ENCODE data around the gene KCNJ11.

The KCNJ11 gene

DNA sequence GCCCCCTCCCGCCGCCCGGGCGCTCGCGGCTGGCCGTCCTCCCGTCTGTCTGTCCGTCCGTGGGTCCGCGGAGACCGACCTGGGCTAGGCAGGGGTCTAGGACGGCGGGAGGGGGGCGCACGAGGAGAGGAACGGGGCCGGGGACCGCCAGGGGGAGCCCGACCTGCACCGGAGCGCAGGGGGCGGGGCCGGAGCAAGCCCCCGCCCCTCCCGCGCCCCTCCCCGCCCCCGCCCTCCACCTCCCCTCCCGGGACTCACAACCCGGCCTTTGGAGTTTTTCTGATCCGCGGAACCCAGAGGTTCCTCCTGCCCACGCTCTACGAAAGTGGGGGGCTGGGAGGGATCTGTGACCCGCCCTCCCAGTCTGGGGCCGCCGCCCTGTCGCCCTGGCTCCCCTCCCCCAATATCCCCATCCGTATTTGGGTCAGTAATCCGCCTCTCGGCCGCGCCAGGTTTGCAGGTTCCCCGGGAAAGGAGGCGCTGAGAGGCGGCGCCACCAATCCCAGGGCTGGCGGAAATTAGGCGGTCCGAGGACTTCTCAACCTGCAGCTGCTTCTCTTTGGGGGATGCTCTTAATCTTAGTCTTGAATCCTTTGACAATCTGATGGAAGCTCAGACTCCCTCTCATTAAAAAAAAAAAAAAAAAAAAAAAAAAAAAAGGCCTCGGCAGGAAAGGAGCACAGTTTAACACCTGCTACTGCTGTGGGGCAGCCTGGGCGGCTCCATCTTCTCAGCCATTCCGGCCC is 925 bp upstream of the KCNJ11 start:
- DNase-seq = peak; percentile 56 to 80 (median 70)

DNA sequence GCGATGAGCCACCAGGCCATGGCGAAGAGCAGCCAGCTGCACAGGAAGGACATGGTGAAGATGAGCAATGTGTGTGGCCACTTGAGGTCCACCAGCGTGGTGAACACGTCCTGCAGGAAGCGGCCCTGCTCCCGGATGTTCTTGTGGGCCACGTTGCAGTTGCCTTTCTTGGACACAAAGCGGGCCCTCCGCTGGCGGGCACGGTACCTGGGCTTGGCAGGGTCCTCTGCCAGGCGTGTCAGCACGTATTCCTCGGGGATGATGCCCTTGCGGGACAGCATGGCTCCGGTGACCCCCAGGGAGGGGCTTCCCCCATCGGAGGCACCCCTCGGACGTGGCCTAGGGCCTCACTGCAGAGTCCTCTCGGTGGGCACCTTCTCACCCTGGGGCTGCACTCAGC is 648 bp downstream of the KCNJ11 start:
- DNase-seq = no peak

DNA sequence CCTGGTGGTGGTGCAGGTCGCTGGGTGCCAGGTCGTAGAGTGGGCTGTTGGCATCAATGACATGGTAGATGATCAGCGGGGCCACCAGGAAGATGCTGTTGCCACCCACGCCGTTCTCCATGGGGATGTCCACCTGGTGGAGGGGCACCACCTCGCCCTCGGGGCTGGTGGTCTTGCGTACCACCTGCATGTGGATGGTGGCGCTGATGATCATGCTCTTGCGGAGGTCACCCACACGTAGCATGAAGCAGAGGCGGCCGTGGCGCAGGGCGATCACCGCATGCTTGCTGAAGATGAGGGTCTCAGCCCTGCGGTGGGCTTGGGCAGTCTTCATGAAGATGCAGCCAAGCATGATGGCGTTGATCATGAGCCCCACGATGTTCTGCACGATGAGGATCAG is 1.2 kb downstream of the KCNJ11 start:
- no peak for DNase-seq

DNA sequence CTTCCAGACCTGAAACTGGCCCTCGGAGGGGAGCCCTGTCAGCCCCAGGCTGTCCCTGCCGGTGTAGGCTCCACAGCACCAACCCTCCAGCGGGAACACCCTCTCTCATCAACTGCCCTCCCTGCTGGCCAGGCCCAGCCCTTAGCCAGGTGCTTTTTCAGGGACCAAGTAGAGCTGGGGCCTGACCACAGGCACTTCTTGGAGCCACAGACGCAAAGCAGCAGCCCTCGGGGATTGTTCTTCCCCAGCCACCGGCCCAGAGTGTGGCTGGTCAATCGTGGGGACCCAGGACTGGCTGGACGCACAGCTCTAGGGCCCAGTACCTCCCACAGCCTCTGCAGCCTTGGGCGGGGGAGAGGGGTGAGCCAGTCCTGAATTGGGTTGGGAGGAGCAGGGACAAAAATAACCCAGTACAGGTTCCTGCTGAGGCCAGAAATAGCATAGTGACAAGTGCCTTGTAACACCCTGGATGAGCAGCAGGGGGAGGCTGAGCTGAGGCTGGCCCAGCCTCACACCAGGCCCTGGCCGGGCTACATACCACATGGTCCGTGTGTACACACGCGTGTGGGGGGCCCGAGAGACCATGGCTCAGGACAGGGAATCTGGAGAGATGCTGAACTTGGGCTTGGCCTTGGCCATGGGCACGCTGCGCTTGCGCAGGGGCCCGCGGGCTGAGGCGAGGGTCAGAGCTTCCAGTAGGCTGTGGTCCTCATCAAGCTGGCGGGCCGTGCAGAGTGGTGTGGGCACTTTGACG is 2.0 kb downstream of the KCNJ11 start:
- peak in 1 of 4 experiments; percentile 13 for DNase-seq

DNA sequence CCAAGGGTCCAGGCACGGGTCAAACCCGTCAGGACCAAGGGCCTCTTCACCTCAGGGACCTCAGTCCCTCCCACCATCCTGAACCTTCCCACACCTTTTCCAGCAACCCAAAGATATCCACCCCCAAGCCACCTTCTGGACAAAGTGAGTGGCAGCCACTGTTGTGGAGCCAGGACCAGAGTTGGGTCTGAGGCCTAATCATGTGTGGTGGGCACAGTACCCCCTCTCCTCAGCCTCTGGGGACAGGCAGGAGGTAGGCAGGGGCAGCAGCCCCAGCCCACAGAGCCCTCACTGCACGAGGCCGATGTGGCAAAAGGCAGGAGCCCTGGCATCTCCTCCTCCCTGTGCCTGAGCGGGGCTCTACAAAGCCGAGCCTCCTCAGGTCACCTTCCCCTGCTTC is 2.5 kb downstream of the KCNJ11 start:
- DNase-seq = no peak

DNA sequence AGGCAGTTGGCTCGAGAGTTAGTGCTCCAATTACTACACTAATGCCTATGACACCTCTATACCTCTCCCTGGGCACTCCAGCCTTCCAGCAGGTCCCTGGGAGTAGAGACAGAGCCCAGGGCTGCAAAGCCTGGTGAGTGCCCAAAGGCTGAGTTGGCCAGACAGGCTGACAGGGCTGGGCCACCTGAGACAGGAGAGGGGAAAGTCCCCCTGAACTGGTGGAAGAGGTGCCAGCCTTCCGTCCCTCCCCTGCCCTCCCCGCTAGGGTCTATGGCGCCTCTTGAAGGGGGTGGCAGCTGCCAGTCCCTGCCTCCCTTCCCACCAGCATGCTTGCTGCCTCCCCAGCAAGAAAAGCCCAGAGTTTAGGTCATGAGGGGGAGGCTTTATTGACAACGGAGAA is 3.0 kb downstream of the KCNJ11 start:
- no peak for DNase-seq

DNA sequence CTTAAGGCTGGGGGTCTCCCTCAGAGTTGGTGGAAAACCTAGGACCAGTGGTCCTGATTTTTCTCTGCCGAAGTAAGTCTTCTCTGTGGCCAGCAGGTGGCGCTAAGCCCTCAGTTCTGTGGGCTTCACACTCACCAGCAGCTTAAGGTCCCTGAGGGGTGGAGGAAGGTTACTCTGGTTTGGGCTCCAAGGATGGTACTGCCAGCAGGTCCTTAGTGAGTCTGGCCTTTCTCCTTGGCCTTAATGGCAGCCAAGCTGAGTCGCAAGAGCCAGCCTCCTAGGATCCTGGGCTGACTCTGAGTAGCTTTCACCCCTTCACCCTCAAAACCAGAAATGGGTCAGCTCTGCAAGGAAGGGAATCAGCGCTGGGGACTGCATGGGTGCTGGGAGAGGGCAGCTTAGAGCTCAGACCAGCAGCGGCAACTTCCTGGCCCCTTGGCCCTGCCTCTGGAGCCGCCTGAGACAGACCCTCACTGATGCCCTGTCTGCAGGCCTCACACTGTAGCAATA is 4.4 kb downstream of the KCNJ11 start:
- DNase-seq = peak; percentile 29 to 73 (median 66)

DNA sequence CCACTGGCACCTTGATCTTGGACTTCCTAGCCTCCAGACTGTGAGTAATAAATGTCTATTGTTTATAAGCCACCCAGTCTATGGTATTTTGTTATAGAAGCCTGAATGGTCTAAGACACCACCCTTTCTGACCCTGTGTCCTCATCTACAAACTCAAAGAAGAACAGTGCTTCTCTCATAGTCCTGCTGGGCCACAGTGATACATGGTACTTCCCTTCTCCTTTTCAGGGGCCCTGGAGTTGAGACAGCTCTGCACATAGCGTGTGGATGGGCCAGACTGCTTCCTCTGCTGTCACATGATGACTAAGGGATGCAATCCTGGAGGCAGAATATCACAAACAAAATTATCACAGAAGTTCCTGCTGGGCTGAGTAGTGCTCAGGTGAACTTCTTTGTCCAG is 5.0 kb downstream of the KCNJ11 start:
- no peak for DNase-seq

DNA sequence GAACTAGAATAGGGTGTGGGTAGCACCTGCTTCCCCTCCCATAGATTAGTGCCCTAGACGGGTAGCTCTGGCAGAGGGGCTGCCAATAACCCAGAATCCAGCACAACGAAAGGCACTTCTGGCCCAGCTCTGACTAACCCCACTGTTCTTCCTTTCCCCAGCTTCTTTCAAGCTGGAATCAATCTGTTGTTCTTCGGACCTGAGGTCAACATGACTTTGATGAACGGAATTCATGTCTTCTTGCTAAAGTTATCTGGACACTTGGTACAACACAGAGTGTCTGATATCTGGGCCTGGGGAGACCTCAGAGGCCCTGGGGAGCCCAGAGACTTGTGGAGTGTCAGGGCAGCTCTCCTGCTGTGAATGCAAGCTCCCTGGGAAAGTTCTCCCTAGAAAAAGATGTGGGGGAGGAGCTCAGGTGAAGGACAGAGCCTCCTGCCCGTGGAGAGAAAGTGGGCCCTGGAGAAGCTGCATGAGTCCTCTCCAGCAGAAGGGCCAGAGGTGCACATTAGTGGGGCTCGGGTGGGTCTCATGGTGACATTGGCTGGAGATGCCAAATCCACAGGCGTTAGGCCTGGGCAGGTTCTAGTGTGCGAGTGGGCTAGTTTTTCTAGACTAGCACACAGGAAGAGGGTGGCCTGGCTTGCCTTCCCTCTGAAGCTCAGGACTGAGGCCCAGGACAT is 6.3 kb downstream of the KCNJ11 start:
- no peak for DNase-seq

DNA sequence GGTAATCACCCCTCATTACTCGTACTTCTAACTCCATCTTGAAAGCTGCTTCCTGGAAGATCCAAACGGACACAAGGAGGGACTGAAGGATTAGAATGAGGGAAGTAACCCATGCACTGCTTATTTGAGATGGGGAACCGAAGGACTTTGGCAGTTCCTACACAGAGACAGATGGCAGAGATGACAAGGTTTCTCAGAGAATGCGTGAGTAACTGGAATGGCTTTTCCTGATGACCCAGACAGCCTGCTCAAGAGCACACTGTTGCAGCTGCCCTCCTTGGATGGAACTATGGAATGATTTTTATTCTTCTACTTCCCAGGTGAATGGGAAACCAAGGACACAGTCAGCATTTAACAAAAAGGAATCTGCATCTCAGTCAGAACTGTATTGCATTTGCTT is 7.3 kb downstream of the KCNJ11 start:
- no peak for DNase-seq

DNA sequence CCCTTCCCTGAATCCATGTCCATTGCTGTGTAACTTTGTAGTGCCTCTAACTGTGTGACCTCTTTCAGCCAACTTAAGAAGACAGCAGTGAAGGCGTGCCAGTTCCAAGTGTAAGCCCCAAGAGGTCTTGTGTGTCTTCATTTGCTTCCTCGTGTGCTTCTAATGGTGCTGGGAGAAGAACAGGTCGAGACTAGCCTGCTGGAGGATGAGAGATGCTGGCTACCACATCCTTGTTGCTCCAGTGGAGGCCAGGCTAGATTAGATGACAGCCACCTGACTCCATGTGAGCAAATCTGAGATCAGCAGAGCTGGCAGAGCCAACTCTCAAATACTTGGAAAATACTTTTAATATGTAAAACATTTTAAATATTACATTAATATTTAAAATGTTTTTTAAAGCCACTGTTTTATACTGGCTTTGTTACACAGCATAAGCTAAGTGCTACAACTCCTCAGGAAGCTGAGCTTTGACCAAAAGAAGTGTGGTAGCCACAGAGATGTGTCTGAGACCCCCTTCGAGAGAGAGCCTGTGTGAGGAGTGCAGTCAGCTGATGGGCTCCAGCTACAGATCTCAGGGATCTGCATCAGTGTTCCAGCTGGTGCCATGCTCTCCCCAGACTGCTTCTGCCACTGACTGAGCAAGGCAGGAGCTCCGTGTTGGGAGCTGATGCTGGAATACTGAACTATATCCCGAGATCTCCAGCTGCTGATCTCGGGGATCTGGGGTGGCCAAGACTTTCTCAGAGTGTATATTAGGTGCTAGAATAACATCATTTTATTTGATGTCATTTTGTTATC is 8.9 kb downstream of the KCNJ11 start:
- no peak for DNase-seq

DNA sequence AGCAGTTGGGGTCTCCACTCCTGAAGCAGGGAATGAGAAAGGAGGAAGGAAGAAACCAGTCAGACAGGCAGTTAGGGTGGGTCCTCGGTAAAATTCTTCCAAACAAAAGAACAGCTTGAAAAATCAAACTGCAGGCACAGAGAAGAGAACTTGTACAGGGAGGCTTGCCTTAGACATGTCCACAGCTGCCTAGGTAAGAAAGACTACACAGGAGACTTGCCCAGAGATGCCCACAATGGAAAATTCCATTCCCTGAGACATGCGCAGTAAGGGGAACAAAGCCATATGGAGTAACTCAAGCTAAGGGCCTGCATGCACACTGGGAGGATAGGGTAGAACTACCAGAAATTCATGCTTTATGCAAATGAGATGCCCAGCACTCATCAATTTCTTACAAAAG is 9.8 kb downstream of the KCNJ11 start:
- DNase-seq = no peak

DNA sequence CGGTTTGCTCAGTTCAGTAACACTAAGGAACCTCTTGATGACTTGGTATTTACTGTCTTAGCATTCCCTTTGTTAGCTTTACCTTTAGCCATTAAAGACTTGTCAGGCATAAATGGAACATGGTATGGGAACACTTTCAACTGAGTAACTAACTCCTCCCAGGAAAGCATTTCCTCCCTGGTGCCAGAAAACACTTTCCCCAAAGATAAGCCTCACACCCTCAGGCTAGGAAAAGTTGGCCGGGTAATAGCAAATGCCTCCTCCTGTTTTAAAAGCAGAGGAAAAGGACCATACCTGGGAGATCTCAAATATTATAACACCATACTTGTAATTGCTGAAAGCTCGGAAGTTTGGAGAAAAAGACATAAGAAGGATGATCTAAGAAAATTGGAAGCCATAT is 12.0 kb downstream of the KCNJ11 start:
- no peak for DNase-seq

DNA sequence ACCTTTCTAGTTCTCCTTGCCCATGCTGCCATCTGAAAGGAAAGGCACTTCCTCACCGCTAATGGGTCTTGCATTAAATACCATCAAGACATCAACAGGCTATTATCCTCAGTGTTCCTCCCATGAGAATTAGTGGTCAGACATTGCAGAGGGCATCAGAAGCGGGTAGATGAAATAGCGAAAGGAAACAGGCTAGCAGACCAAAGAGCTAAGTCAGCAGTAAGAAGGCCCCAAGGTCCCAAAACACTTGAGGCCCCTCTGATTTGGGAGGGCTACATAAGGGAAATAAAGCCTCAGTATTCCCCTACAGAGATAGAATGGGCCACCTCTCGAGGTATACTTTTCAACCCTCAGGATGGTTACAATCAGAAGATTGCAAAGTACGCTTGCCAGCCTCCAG is 12.9 kb downstream of the KCNJ11 start:
- DNase-seq = no peak

DNA sequence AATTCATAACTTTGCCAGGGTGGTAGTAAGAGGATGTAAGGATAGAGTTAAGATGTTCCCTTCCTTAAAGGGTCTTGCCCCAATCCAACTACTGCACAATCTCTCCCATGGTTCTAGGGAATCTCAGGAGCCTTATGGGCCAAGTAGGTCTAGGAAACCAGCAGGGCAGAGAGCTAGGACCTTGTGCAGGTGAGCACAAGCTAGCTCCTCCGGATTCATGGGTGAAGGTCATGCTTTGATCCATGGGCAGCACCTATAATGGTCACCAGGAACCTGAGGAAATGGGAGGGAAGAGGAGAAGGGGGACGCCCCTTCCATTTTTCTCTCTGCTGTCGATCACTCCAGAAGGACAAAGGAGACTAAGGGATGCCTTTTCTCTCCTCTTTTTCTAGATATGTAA is 16.8 kb downstream of the KCNJ11 start:
- no peak for DNase-seq

DNA sequence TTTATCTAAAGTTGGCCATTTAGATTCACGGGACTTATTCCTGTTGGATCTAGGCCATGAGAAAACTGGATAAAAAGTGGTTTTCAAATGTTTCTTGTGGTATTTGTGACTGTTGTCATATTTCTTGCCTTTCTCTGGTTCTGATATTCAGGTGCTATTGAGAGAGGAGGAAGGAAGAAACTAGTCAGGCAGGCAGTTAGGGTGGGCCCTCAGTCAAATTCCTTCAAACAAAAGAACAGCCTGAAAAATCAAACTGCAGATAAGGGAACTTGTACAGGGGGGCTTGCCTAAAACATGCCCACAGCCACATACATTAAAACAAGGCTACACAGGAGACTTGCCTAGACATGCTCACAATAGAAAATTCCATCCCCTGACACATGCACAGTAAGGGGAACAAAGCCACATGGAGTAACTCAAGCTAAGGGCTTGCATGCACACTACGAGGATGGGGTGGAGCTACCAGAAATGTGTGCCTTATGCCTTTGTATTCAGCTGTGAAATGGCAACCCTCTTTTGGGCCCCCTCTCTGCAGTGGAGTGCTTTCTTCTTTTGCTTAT is 18.7 kb downstream of the KCNJ11 start:
- no peak for DNase-seq

DNA sequence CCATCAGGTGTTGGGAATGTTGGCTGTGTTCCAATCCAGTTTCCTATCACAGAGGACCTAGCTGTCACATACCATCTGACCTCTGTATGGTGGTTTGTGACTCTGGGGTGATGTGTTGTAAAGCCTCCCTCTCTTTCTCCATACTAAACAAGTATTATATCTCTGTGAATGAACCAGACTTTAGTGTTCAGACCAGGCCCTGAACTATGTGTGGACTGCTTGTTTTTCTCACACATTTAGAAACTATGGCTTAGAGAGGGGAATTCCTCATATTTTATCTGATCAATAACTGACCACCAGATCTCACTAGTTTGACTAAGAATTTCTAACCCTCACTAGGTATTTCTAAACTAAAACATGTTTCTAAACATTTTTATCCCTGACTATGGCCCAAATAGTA is 19.4 kb downstream of the KCNJ11 start:
- no peak for DNase-seq

DNA sequence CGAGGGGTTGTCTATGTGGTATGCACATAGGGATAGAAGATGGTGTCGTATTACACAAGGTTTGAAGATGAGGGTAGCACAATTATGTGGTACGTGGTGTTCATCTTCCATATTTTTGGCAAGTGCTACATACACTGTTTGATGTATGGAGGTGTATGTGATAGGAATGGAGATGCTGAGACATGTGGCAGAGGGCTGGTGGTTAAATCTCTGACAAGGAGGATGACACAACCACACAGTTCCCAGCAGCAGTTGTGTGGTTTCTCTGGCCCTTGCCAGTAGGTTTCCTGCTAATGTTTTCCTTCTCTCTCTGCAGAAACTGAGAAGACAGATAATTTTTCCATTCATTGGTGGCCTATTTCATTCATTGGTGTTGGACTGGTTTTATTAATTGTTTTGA is 19.9 kb downstream of the KCNJ11 start:
- no peak for DNase-seq

DNA sequence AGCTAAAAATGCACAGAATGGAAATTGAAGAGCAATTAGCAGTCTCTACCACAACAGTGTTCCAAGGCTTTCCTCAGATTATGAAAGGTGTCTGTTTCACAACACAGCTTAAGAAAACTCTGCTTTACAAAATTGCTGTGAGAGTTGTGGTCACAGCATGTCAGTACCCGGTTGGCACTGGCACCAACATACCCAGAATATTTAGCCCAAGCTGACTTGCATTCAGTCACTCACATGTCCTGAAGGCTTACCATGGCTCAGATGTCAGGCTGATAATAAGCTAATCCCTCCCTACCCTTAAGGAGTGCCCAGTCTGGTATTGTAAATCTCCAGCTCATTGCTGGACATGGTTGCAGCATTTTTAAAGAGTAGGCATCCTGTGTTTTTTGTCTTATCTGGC is 22.0 kb downstream of the KCNJ11 start:
- DNase-seq = no peak

DNA sequence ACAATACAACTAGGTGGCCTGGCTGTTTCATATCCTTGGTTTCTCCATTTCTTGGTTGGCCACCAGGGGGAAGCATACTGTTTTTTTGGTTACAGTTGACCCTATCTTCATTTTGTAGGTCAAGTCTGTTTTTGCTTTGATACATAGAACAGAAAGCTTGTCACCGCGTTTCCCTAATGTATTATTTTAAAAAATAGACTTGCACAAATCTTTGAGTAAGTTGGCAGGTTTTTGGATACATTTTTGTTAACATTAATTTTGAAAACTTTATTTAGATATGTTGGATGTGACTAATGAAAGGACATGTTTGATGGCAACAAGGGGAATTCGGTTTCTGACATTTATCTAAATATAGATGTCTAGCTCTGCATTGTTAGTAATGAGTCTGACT is 33.9 kb downstream of the KCNJ11 start:
- DNase-seq = peak in 1 of 4 experiments; percentile 13

DNA sequence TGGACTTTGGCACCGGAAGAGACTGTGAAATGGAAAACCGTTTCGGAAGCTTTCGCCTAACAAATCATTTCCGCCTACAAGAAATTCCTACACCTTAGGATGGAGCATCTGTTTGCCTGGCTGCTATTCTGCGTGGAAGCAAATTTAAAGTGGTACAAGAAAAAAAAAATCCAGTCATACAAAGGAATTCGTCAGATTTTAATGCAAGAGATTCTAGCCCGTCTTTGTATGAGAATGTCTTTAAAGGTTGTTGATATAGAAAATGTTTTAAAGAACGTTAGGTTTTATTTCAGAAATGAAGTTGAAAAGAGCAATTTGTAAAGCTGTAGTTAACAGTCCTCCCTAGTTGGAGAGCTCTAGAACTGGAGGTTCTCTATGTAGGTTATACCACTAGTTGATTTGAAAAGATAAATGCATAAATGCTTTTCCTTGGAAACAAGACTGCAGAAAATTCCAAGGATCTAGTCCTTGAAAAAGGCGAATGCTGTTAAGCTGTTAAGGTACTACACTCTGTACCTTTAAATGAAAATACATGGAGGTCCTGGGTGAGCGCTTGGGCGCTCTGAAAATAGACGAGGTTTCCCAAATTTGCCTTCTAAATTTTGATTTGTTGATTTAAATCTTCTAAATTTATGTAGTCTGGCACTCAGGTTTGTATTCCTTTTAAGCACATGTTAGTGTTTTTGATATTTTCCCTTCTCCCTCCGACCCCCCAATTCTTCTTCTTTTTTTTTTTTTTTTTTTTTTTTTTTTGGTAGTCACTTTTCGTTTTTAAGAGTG is 34.4 kb downstream of the KCNJ11 start:
- no peak for DNase-seq
